GM23338 (cell line): Measurements from ENCODE around the gene HPS4. TPM values are rescaled to one million over a fixed set of nuclear protein-coding genes. Genes with fewer than 3 reads are reported as not detected.

Source experiments
- ATAC-seq: fragments of 200-7000 bp; cut with Tn5 transposase; 3 replicates; pipeline ENCODE4 v1.9.1; 2020
- DNase-seq: peaks from one replicate; pipeline ENCODE4 v3.0.0-alpha.2; 2015; ENCODE audit warnings: low spot score
- H2AFZ ChIP-seq: fragments of 200-600 bp; sonication (generic); 2 replicates; pipeline ENCODE4 v1.8.0; 2016; ENCODE audit warnings: antibody characterized with exemption, mild to moderate bottlenecking, moderate library complexity
- H3F3A ChIP-seq: fragments of 200-600 bp; sonication (generic); replicated peaks from 2 replicates; pipeline ENCODE4 v1.8.0; 2017; ENCODE audit warnings: antibody characterized with exemption, mixed run types, low read depth
- H3K27ac ChIP-seq: fragments of 200-600 bp; sonication (generic); 2 replicates; pipeline ENCODE4 v1.6.1; 2016; ENCODE audit warnings: low read depth
- H3K27me3 ChIP-seq: fragments of 200-600 bp; sonication (generic); 2 replicates; pipeline ENCODE4 v1.8.0; 2016; ENCODE audit warnings: mild to moderate bottlenecking, mixed run types, moderate library complexity; ENCODE audit not compliant: insufficient read depth
- H3K36me3 ChIP-seq: fragments of 200-600 bp; sonication (generic); 2 replicates; pipeline ENCODE4 v1.8.0; 2016; ENCODE audit warnings: mild to moderate bottlenecking; ENCODE audit not compliant: insufficient read depth
- H3K4me1 ChIP-seq: fragments of 200-600 bp; sonication (generic); 2 replicates; pipeline ENCODE4 v1.8.0; 2016; ENCODE audit warnings: mild to moderate bottlenecking, moderate library complexity; ENCODE audit not compliant: insufficient read depth
- H3K4me2 ChIP-seq: fragments of 200-600 bp; sonication (generic); 2 replicates; pipeline ENCODE4 v1.7.1; 2017; ENCODE audit warnings: mixed run types
- H3K4me3 ChIP-seq: fragments of 200-600 bp; sonication (generic); 2 replicates; pipeline ENCODE4 v1.6.1; 2016; ENCODE audit warnings: mixed run types
- H3K79me2 ChIP-seq: fragments of 200-600 bp; sonication (generic); replicated peaks from 2 replicates; pipeline ENCODE4 v1.8.0; 2017; ENCODE audit warnings: mild to moderate bottlenecking; ENCODE audit not compliant: insufficient read depth
- H3K9me2 ChIP-seq: fragments of 200-600 bp; sonication (generic); 2 replicates; pipeline ENCODE4 v1.8.0; 2017; ENCODE audit not compliant: insufficient read depth
- H4K20me1 ChIP-seq: fragments of 200-600 bp; sonication (generic); replicated peaks from 2 replicates; pipeline ENCODE4 v1.8.0; 2017; ENCODE audit warnings: mild to moderate bottlenecking; ENCODE audit not compliant: insufficient read depth
- H3K27ac Mint-ChIP-seq: 2 replicates; pipeline ENCODE4 v1.8.0; 2020; ENCODE audit warnings: inconsistent platforms, mild to moderate bottlenecking, moderate library complexity, mixed read lengths
- H3K27me3 Mint-ChIP-seq: 3 replicates; pipeline ENCODE4 v1.8.0; 2022; ENCODE audit warnings: low read depth, mild to moderate bottlenecking, moderate library complexity, mixed read lengths, inconsistent platforms; ENCODE audit not compliant: insufficient read depth, poor library complexity
- H3K36me3 Mint-ChIP-seq: 3 replicates; pipeline ENCODE4 v1.8.0; 2021; ENCODE audit warnings: low read depth, mild to moderate bottlenecking, inconsistent platforms, moderate library complexity, mixed read lengths
- H3K4me1 Mint-ChIP-seq: 3 replicates; pipeline ENCODE4 v1.8.0; 2020; ENCODE audit warnings: mild to moderate bottlenecking, inconsistent platforms, mixed read lengths
- H3K4me3 Mint-ChIP-seq: 3 replicates; pipeline ENCODE4 v1.8.0; 2021; ENCODE audit warnings: moderate library complexity, mild to moderate bottlenecking, inconsistent platforms, mixed read lengths
- H3K9me3 Mint-ChIP-seq: 3 replicates; pipeline ENCODE4 v1.8.0; 2020; ENCODE audit warnings: moderate library complexity, mild to moderate bottlenecking, inconsistent platforms, mixed read lengths
- CREB1 ChIP-seq: fragments of 250-450 bp; sonication (Bioruptor Pico); IDR thresholded peaks from 2 replicates; pipeline ENCODE4 v1.5.0; 2020; ENCODE audit warnings: low read depth, mild to moderate bottlenecking, moderate library complexity
- EZH2 ChIP-seq: fragments of 200-600 bp; sonication (generic); IDR thresholded peaks from one replicate; pipeline ENCODE4 v1.8.0; 2017; ENCODE audit warnings: antibody characterized with exemption, mild to moderate bottlenecking, low read depth; ENCODE audit not compliant: unreplicated experiment
- EZH2phosphoT487 ChIP-seq: fragments of 200-600 bp; sonication (generic); IDR thresholded peaks from one replicate; pipeline ENCODE4 v1.8.1; 2018; ENCODE audit warnings: antibody characterized with exemption; ENCODE audit not compliant: unreplicated experiment
- NANOG ChIP-seq: IDR thresholded peaks from 2 replicates; pipeline ENCODE4 v1.6.1; 2016; ENCODE audit warnings: antibody characterized with exemption, borderline replicate concordance
- STAT1 ChIP-seq: IDR thresholded peaks from one replicate; pipeline ENCODE4 v1.6.1; 2016; ENCODE audit warnings: antibody characterized with exemption; ENCODE audit not compliant: unreplicated experiment
- ZNF114 ChIP-seq: fragments of 250-450 bp; sonication (Bioruptor Pico); IDR thresholded peaks from 2 replicates; pipeline ENCODE4 v1.5.0; 2020; ENCODE audit warnings: mild to moderate bottlenecking, moderate library complexity
- ZNF331 ChIP-seq: fragments of 250-450 bp; sonication (Bioruptor Pico); IDR thresholded peaks from 2 replicates; pipeline ENCODE4 v1.5.0; 2020; ENCODE audit warnings: low read depth, mild to moderate bottlenecking, moderate library complexity
- polyA plus RNA-seq: library from polyadenylated mRNA; unstranded; fragments of >200 nt; fragmentation: Nextera tagmentation; extraction: Ambion mirVana; gene quantifications from 2 replicates; pipeline ENCODE4 v1.2.1, GENCODE V29; 2016
- total RNA-seq: library from RNA; depleted of rRNA; stranded (reverse); fragments of >200 nt; shearing (Covaris generic); gene quantifications from 2 replicates; pipeline ENCODE4 v1.2.3, GENCODE V29; 2014
- TF ChIP-seq, protein P1 (sequence below): fragments of 250-450 bp; sonication (Bioruptor Pico); IDR thresholded peaks from 2 replicates; pipeline ENCODE4 v1.5.0; 2020; ENCODE audit warnings: mild to moderate bottlenecking, moderate library complexity
- TF ChIP-seq, protein P2 (sequence below), 2 experiments: fragments of 200-600 bp in 1 of 2; sonication (generic) in 1 of 2; conservative IDR thresholded peaks; 2 replicates each; pipeline versions ENCODE4 v1.5.1 to v1.6.1; 2016 to 2017; ENCODE audit warnings: antibody characterized with exemption in 2 of 2, low read depth in 2 of 2, mild to moderate bottlenecking in 2 of 2, moderate library complexity in 1 of 2
- TF ChIP-seq, protein P3 (sequence below): IDR thresholded peaks from 2 replicates; pipeline ENCODE4 v1.6.1; 2016; ENCODE audit warnings: antibody characterized with exemption
- TF ChIP-seq, protein P4 (sequence below): IDR thresholded peaks from one replicate; pipeline ENCODE4 v1.6.1; 2018; ENCODE audit warnings: antibody characterized with exemption; ENCODE audit not compliant: unreplicated experiment

The HPS4 gene
- total and polyA plus RNA-seq, 2 experiments from 2014 or later: 20.3 to 49.4 TPM

GRCh38 chr22:26516503-26516902 lies 32.9 kb upstream of the HPS4 start (continued):
- TF ChIP-seq, protein P1, sequence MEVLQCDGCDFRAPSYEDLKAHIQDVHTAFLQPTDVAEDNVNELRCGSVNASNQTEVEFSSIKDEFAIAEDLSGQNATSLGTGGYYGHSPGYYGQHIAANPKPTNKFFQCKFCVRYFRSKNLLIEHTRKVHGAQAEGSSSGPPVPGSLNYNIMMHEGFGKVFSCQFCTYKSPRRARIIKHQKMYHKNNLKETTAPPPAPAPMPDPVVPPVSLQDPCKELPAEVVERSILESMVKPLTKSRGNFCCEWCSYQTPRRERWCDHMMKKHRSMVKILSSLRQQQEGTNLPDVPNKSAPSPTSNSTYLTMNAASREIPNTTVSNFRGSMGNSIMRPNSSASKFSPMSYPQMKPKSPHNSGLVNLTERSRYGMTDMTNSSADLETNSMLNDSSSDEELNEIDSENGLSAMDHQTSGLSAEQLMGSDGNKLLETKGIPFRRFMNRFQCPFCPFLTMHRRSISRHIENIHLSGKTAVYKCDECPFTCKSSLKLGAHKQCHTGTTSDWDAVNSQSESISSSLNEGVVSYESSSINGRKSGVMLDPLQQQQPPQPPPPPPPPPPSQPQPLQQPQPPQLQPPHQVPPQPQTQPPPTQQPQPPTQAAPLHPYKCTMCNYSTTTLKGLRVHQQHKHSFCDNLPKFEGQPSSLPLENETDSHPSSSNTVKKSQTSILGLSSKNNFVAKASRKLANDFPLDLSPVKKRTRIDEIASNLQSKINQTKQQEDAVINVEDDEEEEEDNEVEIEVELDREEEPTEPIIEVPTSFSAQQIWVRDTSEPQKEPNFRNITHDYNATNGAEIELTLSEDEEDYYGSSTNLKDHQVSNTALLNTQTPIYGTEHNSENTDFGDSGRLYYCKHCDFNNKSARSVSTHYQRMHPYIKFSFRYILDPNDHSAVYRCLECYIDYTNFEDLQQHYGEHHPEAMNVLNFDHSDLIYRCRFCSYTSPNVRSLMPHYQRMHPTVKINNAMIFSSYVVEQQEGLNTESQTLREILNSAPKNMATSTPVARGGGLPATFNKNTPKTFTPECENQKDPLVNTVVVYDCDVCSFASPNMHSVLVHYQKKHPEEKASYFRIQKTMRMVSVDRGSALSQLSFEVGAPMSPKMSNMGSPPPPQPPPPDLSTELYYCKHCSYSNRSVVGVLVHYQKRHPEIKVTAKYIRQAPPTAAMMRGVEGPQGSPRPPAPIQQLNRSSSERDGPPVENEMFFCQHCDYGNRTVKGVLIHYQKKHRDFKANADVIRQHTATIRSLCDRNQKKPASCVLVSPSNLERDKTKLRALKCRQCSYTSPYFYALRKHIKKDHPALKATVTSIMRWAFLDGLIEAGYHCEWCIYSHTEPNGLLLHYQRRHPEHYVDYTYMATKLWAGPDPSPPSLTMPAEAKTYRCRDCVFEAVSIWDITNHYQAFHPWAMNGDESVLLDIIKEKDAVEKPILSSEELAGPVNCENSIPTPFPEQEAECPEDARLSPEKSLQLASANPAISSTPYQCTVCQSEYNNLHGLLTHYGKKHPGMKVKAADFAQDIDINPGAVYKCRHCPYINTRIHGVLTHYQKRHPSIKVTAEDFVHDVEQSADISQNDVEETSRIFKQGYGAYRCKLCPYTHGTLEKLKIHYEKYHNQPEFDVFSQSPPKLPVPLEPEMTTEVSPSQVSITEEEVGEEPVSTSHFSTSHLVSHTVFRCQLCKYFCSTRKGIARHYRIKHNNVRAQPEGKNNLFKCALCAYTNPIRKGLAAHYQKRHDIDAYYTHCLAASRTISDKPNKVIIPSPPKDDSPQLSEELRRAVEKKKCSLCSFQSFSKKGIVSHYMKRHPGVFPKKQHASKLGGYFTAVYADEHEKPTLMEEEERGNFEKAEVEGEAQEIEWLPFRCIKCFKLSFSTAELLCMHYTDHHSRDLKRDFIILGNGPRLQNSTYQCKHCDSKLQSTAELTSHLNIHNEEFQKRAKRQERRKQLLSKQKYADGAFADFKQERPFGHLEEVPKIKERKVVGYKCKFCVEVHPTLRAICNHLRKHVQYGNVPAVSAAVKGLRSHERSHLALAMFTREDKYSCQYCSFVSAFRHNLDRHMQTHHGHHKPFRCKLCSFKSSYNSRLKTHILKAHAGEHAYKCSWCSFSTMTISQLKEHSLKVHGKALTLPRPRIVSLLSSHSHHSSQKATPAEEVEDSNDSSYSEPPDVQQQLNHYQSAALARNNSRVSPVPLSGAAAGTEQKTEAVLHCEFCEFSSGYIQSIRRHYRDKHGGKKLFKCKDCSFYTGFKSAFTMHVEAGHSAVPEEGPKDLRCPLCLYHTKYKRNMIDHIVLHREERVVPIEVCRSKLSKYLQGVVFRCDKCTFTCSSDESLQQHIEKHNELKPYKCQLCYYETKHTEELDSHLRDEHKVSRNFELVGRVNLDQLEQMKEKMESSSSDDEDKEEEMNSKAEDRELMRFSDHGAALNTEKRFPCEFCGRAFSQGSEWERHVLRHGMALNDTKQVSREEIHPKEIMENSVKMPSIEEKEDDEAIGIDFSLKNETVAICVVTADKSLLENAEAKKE (CRISPR knock-in tag): no peak

DNA sequence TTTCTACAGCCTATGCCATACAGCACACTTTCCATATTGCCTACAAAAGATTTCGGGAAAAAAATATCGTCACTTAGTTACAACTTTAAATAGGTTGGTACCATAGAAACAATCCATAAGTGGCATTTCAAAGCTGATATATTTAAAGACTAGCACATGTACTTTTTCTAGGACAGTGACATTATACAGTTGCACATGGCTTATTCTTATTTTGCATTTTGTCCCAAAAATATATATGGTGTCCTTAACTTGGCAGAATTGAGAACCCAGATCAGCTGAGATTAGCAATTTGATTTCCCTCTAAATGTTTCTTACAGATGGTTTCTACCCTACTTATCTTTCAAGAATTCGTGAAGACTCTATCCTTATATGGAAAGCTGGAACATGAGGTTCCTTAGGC lies 32.3 kb upstream of the HPS4 start:
- Histone ChIP-seq H3K79me2 (peaks cover 25% of the 10 kb centered on the region), H3K27ac (no peak overlapping the region), H3K4me2 (no peak overlapping the region), H3K9me2 (no peaks in the 10 kb centered on the region), H3F3A (0 out of 2 replicates have a peak, but pooled peaks cover 3% of the 10 kb centered on the region), H3K4me1 (peaks cover 12% of the 10 kb centered on the region), H3K36me3 (no peaks in the 10 kb centered on the region), H2AFZ (no peak overlapping the region), H4K20me1 (no peaks in the 10 kb centered on the region; the same call in 1 of the 2 replicates), H3K4me3 (no peak overlapping the region), H3K27me3 (no peaks in the 10 kb centered on the region)
- H3K36me3 Mint-ChIP-seq: no peaks in the 10 kb centered on the region
- H3K9me3 Mint-ChIP-seq: no peaks in the 10 kb centered on the region
- DNase-seq (no peak), ATAC-seq (no peak)
- no peak overlapping the region for H3K4me3 Mint-ChIP-seq
- peaks cover 2% of the 10 kb centered on the region for H3K27me3 Mint-ChIP-seq
- H3K27ac Mint-ChIP-seq: no peak overlapping the region
- H3K4me1 Mint-ChIP-seq: peaks cover 11% of the 10 kb centered on the region
- TF ChIP-seq STAT1: no peak
- no peak for TF ChIP-seq EZH2phosphoT487
- TF ChIP-seq ZNF331 (CRISPR knock-in tag): no peak
- TF ChIP-seq, protein P2, sequence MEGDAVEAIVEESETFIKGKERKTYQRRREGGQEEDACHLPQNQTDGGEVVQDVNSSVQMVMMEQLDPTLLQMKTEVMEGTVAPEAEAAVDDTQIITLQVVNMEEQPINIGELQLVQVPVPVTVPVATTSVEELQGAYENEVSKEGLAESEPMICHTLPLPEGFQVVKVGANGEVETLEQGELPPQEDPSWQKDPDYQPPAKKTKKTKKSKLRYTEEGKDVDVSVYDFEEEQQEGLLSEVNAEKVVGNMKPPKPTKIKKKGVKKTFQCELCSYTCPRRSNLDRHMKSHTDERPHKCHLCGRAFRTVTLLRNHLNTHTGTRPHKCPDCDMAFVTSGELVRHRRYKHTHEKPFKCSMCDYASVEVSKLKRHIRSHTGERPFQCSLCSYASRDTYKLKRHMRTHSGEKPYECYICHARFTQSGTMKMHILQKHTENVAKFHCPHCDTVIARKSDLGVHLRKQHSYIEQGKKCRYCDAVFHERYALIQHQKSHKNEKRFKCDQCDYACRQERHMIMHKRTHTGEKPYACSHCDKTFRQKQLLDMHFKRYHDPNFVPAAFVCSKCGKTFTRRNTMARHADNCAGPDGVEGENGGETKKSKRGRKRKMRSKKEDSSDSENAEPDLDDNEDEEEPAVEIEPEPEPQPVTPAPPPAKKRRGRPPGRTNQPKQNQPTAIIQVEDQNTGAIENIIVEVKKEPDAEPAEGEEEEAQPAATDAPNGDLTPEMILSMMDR (conservative IDR thresholded peaks at IDR 0.05; ENCODE audit: low read depth in 2 of 2): no peak
- TF ChIP-seq, protein P3, sequence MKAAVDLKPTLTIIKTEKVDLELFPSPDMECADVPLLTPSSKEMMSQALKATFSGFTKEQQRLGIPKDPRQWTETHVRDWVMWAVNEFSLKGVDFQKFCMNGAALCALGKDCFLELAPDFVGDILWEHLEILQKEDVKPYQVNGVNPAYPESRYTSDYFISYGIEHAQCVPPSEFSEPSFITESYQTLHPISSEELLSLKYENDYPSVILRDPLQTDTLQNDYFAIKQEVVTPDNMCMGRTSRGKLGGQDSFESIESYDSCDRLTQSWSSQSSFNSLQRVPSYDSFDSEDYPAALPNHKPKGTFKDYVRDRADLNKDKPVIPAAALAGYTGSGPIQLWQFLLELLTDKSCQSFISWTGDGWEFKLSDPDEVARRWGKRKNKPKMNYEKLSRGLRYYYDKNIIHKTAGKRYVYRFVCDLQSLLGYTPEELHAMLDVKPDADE: no peak
- TF ChIP-seq CREB1 (CRISPR knock-in tag): no peak
- no peak for TF ChIP-seq ZNF114
- no peak for TF ChIP-seq EZH2
- TF ChIP-seq NANOG: no peak
- TF ChIP-seq, protein P4, sequence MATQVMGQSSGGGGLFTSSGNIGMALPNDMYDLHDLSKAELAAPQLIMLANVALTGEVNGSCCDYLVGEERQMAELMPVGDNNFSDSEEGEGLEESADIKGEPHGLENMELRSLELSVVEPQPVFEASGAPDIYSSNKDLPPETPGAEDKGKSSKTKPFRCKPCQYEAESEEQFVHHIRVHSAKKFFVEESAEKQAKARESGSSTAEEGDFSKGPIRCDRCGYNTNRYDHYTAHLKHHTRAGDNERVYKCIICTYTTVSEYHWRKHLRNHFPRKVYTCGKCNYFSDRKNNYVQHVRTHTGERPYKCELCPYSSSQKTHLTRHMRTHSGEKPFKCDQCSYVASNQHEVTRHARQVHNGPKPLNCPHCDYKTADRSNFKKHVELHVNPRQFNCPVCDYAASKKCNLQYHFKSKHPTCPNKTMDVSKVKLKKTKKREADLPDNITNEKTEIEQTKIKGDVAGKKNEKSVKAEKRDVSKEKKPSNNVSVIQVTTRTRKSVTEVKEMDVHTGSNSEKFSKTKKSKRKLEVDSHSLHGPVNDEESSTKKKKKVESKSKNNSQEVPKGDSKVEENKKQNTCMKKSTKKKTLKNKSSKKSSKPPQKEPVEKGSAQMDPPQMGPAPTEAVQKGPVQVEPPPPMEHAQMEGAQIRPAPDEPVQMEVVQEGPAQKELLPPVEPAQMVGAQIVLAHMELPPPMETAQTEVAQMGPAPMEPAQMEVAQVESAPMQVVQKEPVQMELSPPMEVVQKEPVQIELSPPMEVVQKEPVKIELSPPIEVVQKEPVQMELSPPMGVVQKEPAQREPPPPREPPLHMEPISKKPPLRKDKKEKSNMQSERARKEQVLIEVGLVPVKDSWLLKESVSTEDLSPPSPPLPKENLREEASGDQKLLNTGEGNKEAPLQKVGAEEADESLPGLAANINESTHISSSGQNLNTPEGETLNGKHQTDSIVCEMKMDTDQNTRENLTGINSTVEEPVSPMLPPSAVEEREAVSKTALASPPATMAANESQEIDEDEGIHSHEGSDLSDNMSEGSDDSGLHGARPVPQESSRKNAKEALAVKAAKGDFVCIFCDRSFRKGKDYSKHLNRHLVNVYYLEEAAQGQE: no peak
